DND-41 (cell line): ENCODE measurements around the gene DCST1.

ENCODE experiments used
- CTCF ChIP-seq: IDR thresholded peaks from 2 replicates; pipeline ENCODE4 v1.5.1; 2012; ENCODE audit warnings: borderline replicate concordance, low read length, moderate library complexity, mild to moderate bottlenecking; ENCODE audit not compliant: poor library complexity, severe bottlenecking; ENCODE audit errors: extremely low read depth
- EZH2 ChIP-seq: IDR thresholded peaks from 3 replicates; pipeline ENCODE4 v1.6.1; 2012; ENCODE audit warnings: borderline replicate concordance, low read depth, mild to moderate bottlenecking, moderate library complexity, low read length, inconsistent platforms; ENCODE audit not compliant: severe bottlenecking

GRCh38 chr1:155080312-155081228 is 46.9 kb downstream of the DCST1 start:
- TF ChIP-seq CTCF, result no peak
- TF ChIP-seq EZH2, result peak; percentile 40
